ENCODE results near the gene TEX52. TPM values are rescaled to one million over a fixed set of nuclear protein-coding genes. Genes with fewer than 3 reads are reported as not detected.

The TEX52 gene
- under 1 TPM in 1 of 2 experiments, not detected in 1; 0.16 TPM for total RNA-seq

DNA sequence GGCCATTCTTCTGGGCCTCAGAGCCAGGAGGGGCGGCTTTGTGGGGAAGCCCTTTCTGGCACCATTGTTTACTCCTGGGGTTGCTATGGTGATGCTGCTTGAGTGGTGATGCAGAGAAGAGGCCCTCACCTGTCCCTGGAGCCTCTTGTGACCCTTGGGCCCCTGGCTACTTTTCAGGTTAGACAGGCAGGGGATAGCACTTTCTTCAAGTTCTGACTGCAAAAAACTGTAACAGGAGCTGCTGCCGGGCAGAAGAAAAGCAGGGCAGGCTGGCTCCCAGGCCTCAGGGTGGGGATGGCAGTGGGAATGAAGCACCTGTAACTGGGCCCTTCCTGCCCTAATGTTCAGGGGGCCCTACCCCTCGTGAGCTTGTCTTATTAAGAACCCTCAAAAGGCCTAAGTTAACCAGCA is at the start of gene TEX52:
Gene TEX52, minus strand, starts transcription at position 19 of the 411 bp plus-strand sequence. Its CDS starts 13 bp downstream, at position 6.
- ChIA-PET POLR2A (no interaction called here), CTCF (interaction anchor here (0.6 to 1.2 kb wide), 4 partner anchors 9 to 573 kb away, joined by 3 to 4 read pairs (median 4); no protein-coding TSS in a partner anchor)
- ATAC-seq = peak; percentile 20
- Mint-ChIP-seq H3K27ac (no peak within 1 kb of the TSS), H3K27me3 (no peaks in the 10 kb centered on the region), H3K4me1 (peaks cover 3% of the 10 kb centered on the region), H3K4me3 (no peak within 1 kb of the TSS), H3K9me3 (ENCODE audit: low read depth) (no peaks in the 10 kb centered on the region), H3K36me3 (ENCODE audit: low read depth) (peaks cover 29% of the 10 kb centered on the region)
- no peak for DNase-seq
- intact Hi-C loops (cut with DNase I, micrococcal nuclease) = no loop called here

GRCh38 chr12:2904260-2904659 is 47.4 kb upstream of the TEX52 start:
- POLR2A ChIA-PET = interaction anchor here (0.6 kb wide), 1 partner anchor 214 kb away, joined by 3 read pairs; no protein-coding TSS in a partner anchor

DNA sequence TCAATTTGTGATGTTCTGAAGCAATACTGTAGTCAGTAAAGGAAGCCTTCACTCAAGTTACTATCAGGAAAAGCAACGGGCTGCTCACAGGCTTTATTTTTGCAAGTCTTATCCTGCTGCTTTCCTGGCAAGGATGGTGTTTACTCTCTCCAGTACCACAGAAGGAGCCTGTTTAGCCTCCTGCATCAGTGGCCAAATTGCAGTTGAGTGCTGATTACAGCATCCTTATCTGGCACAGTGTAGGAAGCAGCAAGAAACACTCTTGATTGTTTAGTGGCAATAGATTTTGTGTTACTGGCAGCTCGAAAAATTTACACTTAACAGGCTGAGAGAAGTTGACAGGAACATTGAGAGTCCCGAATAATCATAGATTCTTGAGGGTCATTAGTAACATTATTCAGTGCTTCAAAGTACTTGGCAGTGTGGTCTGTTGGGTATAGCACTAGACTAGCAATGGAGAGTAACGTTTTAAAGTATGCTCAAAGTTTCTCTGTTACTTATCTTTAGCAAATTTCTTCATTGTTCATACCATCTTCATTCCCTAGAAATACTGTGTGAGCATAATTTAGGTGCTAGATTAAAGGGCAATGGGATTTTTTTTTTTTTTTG is 45.5 kb upstream of the TEX52 start:
- ChIA-PET POLR2A (no interaction called here), CTCF (no interaction called here)
- Mint-ChIP-seq H3K9me3 (ENCODE audit: low read depth) (no peaks in the 10 kb centered on the region), H3K27ac (no peak overlapping the region), H3K4me1 (no peaks in the 10 kb centered on the region), H3K36me3 (ENCODE audit: low read depth) (no peaks in the 10 kb centered on the region), H3K27me3 (no peaks in the 10 kb centered on the region), H3K4me3 (no peak overlapping the region)
- no peak for ATAC-seq
- no peak for DNase-seq
- intact Hi-C loops (cut with DNase I, micrococcal nuclease) = no loop called here

More at GRCh38 chr12:2904260-2904659, 47.4 kb upstream of the TEX52 start:
- intact Hi-C loops (cut with DNase I, micrococcal nuclease) = no loop called here
- Mint-ChIP-seq H3K36me3 (ENCODE audit: low read depth) (no peaks in the 10 kb centered on the region), H3K9me3 (ENCODE audit: low read depth) (no peaks in the 10 kb centered on the region), H3K27ac (no peak overlapping the region), H3K27me3 (no peaks in the 10 kb centered on the region), H3K4me1 (no peaks in the 10 kb centered on the region), H3K4me3 (no peak overlapping the region)
- DNase-seq (no peak), ATAC-seq (no peak)
- CTCF ChIA-PET = no interaction called here

- no peak overlapping the region for H3K27ac Mint-ChIP-seq
- CTCF ChIA-PET = no interaction called here
- no peaks in the 10 kb centered on the region for H3K27me3 Mint-ChIP-seq
- POLR2A ChIA-PET = interaction anchor here (0.6 to 0.7 kb wide), 2 partner anchors 23 to 117 kb away, joined by 4 read pairs; no protein-coding TSS in a partner anchor
- H3K4me1 Mint-ChIP-seq = no peaks in the 10 kb centered on the region
- H3K9me3 Mint-ChIP-seq (ENCODE audit: low read depth) = no peaks in the 10 kb centered on the region
- DNase-seq (no peak), ATAC-seq (no peak)
- intact Hi-C loops (cut with DNase I, micrococcal nuclease) = no loop called here
- no peak overlapping the region for H3K4me3 Mint-ChIP-seq
- no peaks in the 10 kb centered on the region for H3K36me3 Mint-ChIP-seq (ENCODE audit: low read depth)
These were observed 43.8 kb upstream of the TEX52 start for GRCh38 chr12:2900642-2901041.

DNA sequence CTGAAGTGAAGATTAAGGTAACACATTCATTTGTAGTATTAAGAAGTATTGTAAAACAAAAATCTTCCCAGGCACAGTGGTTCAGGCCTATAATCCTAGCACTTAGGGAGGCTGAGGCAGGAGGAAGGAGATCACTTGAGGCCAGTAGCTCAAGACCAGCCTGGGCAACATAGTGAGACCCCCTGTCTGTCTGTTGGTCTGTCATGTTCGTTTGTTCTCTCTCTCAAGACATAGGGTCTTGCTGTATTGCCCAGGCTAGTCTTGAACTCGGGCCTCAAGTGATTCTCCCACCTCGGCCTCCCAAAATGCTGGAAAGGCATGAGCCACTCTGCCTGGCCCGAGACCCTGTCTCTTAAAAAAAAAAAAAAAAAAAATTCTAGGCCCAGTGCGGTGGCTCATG is 40.6 kb upstream of the TEX52 start:
- no peak overlapping the region for H3K27ac Mint-ChIP-seq
- no peaks in the 10 kb centered on the region for H3K27me3 Mint-ChIP-seq
- H3K9me3 Mint-ChIP-seq (ENCODE audit: low read depth) = no peaks in the 10 kb centered on the region
- peaks cover 4% of the 10 kb centered on the region for H3K4me1 Mint-ChIP-seq
- CTCF ChIA-PET = no interaction called here
- H3K36me3 Mint-ChIP-seq (ENCODE audit: low read depth) = no peaks in the 10 kb centered on the region
- POLR2A ChIA-PET = no interaction called here
- ATAC-seq (no peak), DNase-seq (no peak)
- intact Hi-C loops (cut with DNase I, micrococcal nuclease) = no loop called here
- H3K4me3 Mint-ChIP-seq = no peak overlapping the region

GRCh38 chr12:2895511-2895910 is 38.7 kb upstream of the TEX52 start:
- ATAC-seq = no peak
- intact Hi-C loops (cut with DNase I, micrococcal nuclease) = no loop called here
- Mint-ChIP-seq H3K27me3 (no peaks in the 10 kb centered on the region), H3K4me3 (no peak overlapping the region), H3K4me1 (peaks cover 14% of the 10 kb centered on the region), H3K36me3 (ENCODE audit: low read depth) (no peaks in the 10 kb centered on the region), H3K9me3 (ENCODE audit: low read depth) (no peaks in the 10 kb centered on the region), H3K27ac (no peak overlapping the region)
- DNase-seq = no peak
- ChIA-PET POLR2A (no interaction called here), CTCF (interaction anchor here (1.6 kb wide), 1 partner anchor 17 kb away, joined by 3 read pairs; no protein-coding TSS in a partner anchor)

DNA sequence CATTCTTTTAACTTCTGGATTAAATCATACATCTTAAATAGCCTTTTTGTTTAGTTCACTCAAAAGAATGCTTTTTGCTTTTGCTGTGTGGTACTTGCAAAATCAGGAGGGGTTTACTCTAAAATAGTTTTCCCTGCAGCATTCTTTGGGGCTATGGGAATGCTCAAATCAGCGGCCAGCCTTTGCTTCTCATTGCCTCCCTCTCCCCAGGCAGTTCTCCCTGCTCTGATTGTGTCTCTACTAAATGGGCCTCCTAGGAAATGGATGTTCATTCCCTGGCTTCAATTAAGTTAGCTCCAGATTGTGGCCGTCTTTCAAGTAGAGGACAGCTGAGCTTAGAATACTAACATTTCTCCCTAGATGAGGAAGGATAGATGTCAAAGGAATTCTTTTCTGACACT is 38.2 kb upstream of the TEX52 start:
- CTCF ChIA-PET = interaction anchor here (1.6 kb wide), 1 partner anchor 17 kb away, joined by 3 read pairs; no protein-coding TSS in a partner anchor
- ATAC-seq (no peak), DNase-seq (no peak)
- intact Hi-C loops (cut with DNase I, micrococcal nuclease) = no loop called here
- H3K4me3 Mint-ChIP-seq = no peak overlapping the region
- no peaks in the 10 kb centered on the region for H3K27me3 Mint-ChIP-seq
- POLR2A ChIA-PET = interaction anchor here (0.6 kb wide), 1 partner anchor 128 kb away, joined by 3 read pairs; no protein-coding TSS in a partner anchor
- no peaks in the 10 kb centered on the region for H3K9me3 Mint-ChIP-seq (ENCODE audit: low read depth)
- H3K36me3 Mint-ChIP-seq (ENCODE audit: low read depth) = no peaks in the 10 kb centered on the region
- peaks cover 18% of the 10 kb centered on the region for H3K4me1 Mint-ChIP-seq
- H3K27ac Mint-ChIP-seq = no peak overlapping the region

- H3K27ac Mint-ChIP-seq = no peak overlapping the region
- H3K9me3 Mint-ChIP-seq (ENCODE audit: low read depth) = no peaks in the 10 kb centered on the region
- no peak for ATAC-seq
- no peak for DNase-seq
- ChIA-PET CTCF (no interaction called here), POLR2A (no interaction called here)
- no peaks in the 10 kb centered on the region for H3K27me3 Mint-ChIP-seq
- no peak overlapping the region for H3K4me3 Mint-ChIP-seq
- H3K4me1 Mint-ChIP-seq = peaks cover 25% of the 10 kb centered on the region
- intact Hi-C loops (cut with DNase I, micrococcal nuclease) = no loop called here
- H3K36me3 Mint-ChIP-seq (ENCODE audit: low read depth) = peaks cover 7% of the 10 kb centered on the region
These were observed 36.2 kb upstream of the TEX52 start for GRCh38 chr12:2893007-2893406.

DNA sequence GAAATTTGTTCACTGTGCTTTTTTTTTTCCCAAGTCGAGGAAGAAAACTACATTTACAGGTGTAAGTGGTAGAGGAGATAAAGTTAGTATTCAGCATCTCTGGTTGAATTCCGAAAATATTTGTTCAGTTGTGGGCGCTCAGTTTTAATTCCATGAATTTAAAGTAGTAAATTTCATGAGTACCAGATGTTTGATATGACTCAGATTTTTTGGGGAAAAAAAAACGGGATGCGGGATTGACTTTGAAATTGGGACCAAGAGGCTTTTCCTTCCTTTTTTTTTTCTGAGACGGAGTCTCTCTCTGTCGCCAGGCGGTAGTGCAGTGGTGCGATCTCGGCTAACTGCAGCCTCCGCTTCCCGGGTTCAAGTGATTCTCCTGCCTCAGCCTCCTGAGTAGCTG is 35.4 kb upstream of the TEX52 start:
- no peak for DNase-seq
- Mint-ChIP-seq H3K27me3 (no peaks in the 10 kb centered on the region), H3K36me3 (ENCODE audit: low read depth) (peaks cover 15% of the 10 kb centered on the region), H3K9me3 (ENCODE audit: low read depth) (no peaks in the 10 kb centered on the region), H3K4me1 (peaks cover 25% of the 10 kb centered on the region), H3K27ac (no peak overlapping the region), H3K4me3 (peak overlapping the region; percentile 85)
- no peak for ATAC-seq
- CTCF ChIA-PET = no interaction called here
- POLR2A ChIA-PET = no interaction called here
- intact Hi-C loops (cut with DNase I, micrococcal nuclease) = no loop called here

GRCh38 chr12:2891240-2892053 is 34.6 kb upstream of the TEX52 start:
- POLR2A ChIA-PET = interaction anchor here (0.6 to 1.6 kb wide), 2 partner anchors 14 to 16 kb away, joined by 4 to 9 read pairs; partner anchors contain the start of genes FOXM1 and RHNO1
- H3K27me3 Mint-ChIP-seq = no peaks in the 10 kb centered on the region
- H3K4me1 Mint-ChIP-seq = peaks cover 25% of the 10 kb centered on the region
- ATAC-seq (peak; percentile 16), DNase-seq (peak; percentile 48)
- H3K27ac Mint-ChIP-seq = peak overlapping the region; percentile 37
- CTCF ChIA-PET = interaction anchor here (0.9 kb wide), 1 partner anchor 14 kb away, joined by 5 read pairs; the partner anchor contains the start of genes FOXM1 and RHNO1
- peaks cover 15% of the 10 kb centered on the region for H3K36me3 Mint-ChIP-seq (ENCODE audit: low read depth)
- intact Hi-C loops (cut with DNase I, micrococcal nuclease) = loop anchor here (2.0 kb wide), 2 partner anchors 15 to 67 kb away; partner anchors contain the start of genes FOXM1 (in 1 of the 2), RHNO1 (in 1 of the 2) and TEAD4 (in 1 of the 2)
- H3K4me3 Mint-ChIP-seq = peak overlapping the region; percentile 85
- H3K9me3 Mint-ChIP-seq (ENCODE audit: low read depth) = no peaks in the 10 kb centered on the region

DNA sequence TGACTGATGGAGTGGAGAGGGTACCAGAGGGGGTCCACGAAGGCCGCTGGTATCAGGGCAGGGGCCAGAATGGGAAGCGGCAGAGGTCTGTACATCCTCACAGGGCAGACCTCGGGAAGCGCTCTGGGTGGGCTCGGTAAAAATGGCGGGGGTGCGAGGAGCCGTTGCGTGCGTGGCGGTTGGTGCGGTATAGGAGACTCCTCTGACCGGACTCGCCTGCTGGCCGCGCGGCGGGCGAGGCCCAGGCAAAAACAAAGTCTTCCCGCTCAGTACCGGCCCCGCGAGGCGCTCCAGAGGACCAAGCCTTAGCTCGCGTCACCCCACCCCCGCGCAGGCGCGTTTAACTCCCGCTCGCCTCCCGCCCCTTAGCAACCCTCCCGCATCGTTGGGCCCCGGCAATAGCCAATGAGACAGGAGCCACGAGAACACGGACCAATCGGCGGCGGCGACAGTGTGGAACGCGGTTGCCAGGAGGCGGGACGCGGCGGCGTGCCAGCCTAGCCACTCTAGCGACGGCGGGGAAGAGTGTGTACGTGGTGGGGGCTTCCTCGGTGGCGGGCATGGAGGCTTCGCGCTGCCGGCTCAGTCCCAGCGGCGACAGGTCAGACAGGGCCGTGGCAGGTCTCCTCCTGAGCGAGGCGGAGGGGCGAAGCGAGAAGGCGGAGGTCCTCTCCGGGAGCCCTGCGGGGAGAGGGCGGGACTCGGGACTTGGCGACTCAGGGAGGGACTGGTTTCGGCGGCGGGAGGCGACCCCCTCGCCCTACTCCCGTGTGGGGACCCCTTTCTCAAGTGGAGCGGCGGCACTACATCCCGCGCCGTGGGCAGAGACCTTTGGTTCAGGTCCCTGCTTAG is 33.8 kb upstream of the TEX52 start, which contains the start of gene TULP3:
Gene TULP3, plus strand, starts transcription at position 504 of the 852 bp plus-strand sequence. Its CDS starts 57 bp downstream, at position 561.
- CTCF ChIA-PET = interaction anchor here (0.7 to 1.3 kb wide), 5 partner anchors 14 to 309 kb away, joined by 3 to 5 read pairs (median 4); partner anchors contain the start of genes FOXM1 and RHNO1
- intact Hi-C loops (cut with DNase I, micrococcal nuclease) = loop anchor here (1.0 to 2.0 kb wide), 9 partner anchors 13 to 199 kb away; partner anchors contain the start of genes FOXM1 (in 2 of the 2), ITFG2 (in 2 of the 2), RHNO1 (in 2 of the 2) and FKBP4 (in 1 of the 2)

More for the DNA sequence above, 33.8 kb upstream of the TEX52 start, which contains the start of gene TULP3:
- Mint-ChIP-seq H3K4me1 (peaks cover 25% of the 10 kb centered on the region), H3K9me3 (ENCODE audit: low read depth) (no peaks in the 10 kb centered on the region), H3K4me3 (peak within 1 kb of the TSS; percentile 85), H3K27ac (peak within 1 kb of the TSS; percentile 79), H3K27me3 (no peaks in the 10 kb centered on the region), H3K36me3 (ENCODE audit: low read depth) (peaks cover 18% of the 10 kb centered on the region)
- DNase-seq = peak; percentile 98
- POLR2A ChIA-PET = interaction anchor here (1.6 kb wide), 1 partner anchor 13 kb away, joined by 9 read pairs; the partner anchor contains the start of genes FOXM1 and RHNO1
- peak; percentile 98 for ATAC-seq
